Fibroblast of mammary gland (primary cell): ENCODE results near the gene HM13.
"Not testable (repeated sequence)": the region's sequence is repeated elsewhere in the genome, so short reads cannot be mapped to it uniquely, and the experiment has no call there.

Source experiments
- DNase-seq: peaks from one replicate; pipeline ENCODE4 v3.0.0-alpha.2; 2010; ENCODE audit warnings: low read depth
- H3K4me3 ChIP-seq: 2 replicates; pipeline ENCODE4 v1.5.1; 2011; ENCODE audit warnings: low read depth, mild to moderate bottlenecking, low read length, moderate library complexity; ENCODE audit not compliant: control insufficient read depth
- CTCF ChIP-seq: conservative IDR thresholded peaks from 2 replicates; pipeline ENCODE4 v1.5.1; 2011; ENCODE audit warnings: low read depth, low read length, inconsistent platforms; ENCODE audit not compliant: control insufficient read depth, insufficient read depth

Gene HM13

GRCh38 chr20:31516651-31517050, 2.4 kb downstream of the HM13 start:
- H3K4me3 ChIP-seq, result peak overlapping the region; percentile 9
- TF ChIP-seq CTCF, result no peak
- no peak for DNase-seq

GRCh38 chr20:31517373-31517772, 3.1 kb downstream of the HM13 start:
- peak; percentile 82 for DNase-seq
- TF ChIP-seq CTCF, result peak; percentile 50
- H3K4me3 ChIP-seq, result peak overlapping the region; percentile 7

GRCh38 chr20:31521267-31521666, 7.0 kb downstream of the HM13 start:
- DNase-seq, H3K4me3 ChIP-seq: not testable (repeated sequence)

GRCh38 chr20:31522731-31523130, 8.5 kb downstream of the HM13 start:
- H3K4me3 ChIP-seq, result no peak overlapping the region
- TF ChIP-seq CTCF, result no peak
- no peak for DNase-seq

GRCh38 chr20:31523361-31524283, 9.4 kb downstream of the HM13 start:
- peak; percentile 85 for DNase-seq
- TF ChIP-seq CTCF, result no peak
- H3K4me3 ChIP-seq, result no peak overlapping the region

- DNase-seq, result no peak
- TF ChIP-seq CTCF, result no peak
- no peak overlapping the region for H3K4me3 ChIP-seq
These were observed 13.0 kb downstream of the HM13 start for GRCh38 chr20:31527266-31527665.

GRCh38 chr20:31535298-31535697, 21.1 kb downstream of the HM13 start:
- DNase-seq, result no peak
- H3K4me3 ChIP-seq, result no peak overlapping the region
- TF ChIP-seq CTCF, result no peak
